ENCODE results near the gene TTI1.

TTI1 gene

DNA sequence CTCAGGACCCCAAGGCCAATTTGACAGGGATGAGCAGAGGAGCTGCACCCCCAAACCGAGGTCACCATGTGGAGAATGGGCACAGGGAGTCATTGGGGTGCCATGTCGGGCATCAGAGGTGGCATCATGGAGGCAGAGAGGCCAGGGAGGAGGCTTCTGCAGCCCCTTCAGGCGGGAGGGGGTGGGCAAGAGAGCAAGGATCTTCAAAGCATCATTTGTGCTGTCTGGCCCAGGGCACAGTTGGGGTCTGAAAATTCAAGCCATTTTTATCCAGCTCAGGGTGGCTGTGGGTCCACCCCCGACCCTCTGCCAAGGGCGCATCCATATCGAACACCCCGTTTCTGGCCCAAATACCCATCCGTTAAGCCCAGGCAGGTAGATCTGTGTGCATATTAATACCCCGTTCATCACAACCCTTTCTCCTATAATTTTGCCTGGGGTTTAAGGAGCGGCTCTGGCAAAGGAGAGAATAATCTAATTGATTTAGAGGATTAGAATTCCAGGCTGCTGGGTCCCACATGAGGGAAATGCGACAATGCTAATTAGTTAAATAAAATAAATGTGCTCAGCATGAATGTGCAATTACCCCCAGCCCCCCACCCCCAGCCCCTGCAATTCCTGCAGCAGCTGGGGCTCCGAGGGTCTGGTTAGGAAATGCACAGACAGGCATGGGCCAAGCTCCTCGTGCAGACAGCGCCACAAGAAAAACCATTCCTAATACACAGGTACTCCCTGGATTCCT is 98.5 kb downstream of the TTI1 start:
- DNase-seq: no peak

DNA sequence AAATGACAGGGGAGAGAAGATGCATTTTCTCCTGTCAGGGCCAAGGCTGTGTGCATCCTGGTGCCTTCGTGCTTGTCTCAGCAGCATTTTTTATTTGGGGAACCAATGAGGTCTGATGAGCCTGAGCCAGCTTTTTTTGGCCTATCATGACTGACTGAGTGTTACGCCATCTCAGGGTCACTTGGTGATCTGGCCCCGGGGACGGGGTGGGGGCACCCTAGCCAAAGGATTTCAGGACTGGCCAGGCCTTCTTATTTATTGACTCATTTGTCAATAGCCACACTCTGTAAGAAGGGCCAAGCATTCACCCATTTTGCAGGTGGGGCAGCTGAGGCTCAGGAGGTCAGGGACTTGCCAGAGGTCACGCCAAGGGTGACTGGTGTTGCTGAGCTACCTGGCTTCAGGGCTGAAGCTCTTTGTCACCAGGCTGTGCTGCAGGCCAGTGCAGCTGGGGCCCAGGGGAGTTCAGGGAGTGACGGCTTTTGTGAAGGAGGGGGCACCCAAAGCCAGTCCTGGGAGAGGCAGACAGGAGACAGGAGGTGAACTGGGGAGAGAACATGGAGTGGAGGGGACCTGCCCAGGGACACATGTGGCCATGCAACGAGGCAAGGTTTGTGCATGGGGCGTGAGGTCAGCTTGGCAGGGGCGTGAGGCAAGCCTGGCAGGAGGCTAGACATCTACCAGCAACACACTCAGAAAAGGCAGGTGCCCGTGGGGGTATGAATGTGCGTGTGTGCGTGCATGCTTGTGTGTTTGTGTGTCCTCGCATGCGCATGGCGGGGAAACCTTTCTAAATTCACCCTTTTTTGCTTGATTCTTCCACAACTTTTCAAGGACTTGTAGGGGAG is 99.2 kb downstream of the TTI1 start:
- no peak for DNase-seq

All from NCI-H2107 (cell line).